ENCODE data around the gene FAM171A2.

DNA sequence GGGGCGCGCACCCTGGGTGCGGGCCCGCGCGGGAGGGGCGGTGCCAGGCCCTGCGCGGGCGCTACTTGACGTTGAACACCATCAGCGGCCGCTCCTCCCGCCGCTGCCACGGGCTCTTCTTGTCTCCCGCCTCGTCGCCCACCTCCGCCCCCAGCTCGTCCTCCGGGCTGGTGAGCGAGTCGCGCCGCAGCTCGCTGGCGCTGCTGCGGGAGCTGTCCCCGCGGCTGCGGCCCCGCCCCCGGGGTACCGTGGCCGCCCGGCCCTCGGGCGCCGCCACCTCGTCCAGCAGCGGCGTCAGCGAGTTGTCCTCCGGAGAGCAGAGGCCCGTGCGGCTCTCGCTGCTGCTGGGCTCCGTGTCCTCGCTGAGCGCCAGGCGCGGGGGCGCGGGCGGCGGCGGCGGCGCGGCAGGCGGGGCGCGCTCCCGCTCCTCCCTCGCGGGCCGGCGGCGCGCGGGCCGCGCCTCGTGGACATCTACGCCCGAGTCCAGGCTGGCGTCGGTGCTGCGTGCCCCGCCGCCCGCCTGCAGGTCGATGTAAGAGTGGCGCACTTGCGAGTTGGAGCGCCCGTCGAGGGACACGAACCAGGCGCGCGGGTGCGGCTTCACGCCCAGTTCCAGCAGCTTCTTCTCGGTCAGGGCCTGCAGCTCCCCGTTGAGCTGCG lies 9.9 kb downstream of the FAM171A2 start:
- TF ChIP-seq, protein P1, sequence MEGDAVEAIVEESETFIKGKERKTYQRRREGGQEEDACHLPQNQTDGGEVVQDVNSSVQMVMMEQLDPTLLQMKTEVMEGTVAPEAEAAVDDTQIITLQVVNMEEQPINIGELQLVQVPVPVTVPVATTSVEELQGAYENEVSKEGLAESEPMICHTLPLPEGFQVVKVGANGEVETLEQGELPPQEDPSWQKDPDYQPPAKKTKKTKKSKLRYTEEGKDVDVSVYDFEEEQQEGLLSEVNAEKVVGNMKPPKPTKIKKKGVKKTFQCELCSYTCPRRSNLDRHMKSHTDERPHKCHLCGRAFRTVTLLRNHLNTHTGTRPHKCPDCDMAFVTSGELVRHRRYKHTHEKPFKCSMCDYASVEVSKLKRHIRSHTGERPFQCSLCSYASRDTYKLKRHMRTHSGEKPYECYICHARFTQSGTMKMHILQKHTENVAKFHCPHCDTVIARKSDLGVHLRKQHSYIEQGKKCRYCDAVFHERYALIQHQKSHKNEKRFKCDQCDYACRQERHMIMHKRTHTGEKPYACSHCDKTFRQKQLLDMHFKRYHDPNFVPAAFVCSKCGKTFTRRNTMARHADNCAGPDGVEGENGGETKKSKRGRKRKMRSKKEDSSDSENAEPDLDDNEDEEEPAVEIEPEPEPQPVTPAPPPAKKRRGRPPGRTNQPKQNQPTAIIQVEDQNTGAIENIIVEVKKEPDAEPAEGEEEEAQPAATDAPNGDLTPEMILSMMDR (IDR thresholded peaks at IDR 0.05): no peak
- no peak for TF ChIP-seq EZH2 (IDR thresholded peaks at IDR 0.05; ENCODE audit: borderline replicate concordance, insufficient read depth, low read depth, low read length, poor library complexity, severe bottlenecking)
